GM21423 (cell line): ENCODE measurements around the gene RAB1B.
"Not testable (repeated sequence)": the region's sequence is repeated elsewhere in the genome, so short reads cannot be mapped to it uniquely, and the experiment has no call there.

Experiments used
- ATAC-seq: cut with Tn5 transposase; IDR thresholded peaks from one replicate; pipeline ENCODE4 v1.9.1; 2021; ENCODE audit warnings: mild to moderate bottlenecking, moderate library complexity; ENCODE audit not compliant: unreplicated experiment

The RAB1B gene

GRCh38 chr11:66266378-66267038 lies 1.9 kb upstream of the RAB1B start:
- ATAC-seq, result no peak

DNA sequence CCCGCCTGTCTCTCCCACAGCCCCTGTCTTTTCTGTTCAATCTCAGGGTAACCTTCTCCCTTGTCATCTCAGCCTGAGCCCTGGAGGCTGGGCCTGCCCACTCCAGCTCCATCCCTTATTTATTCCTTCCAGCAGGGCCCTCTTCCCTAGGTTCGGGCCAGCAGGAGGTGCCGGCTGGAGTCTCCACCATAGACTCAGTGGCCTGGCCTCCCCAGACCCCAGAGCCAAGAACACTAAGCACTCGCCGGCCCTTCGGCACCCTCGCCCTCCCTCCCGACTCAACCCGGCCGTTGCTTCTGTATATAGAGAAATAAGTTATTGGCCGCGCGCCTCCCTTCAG lies 1.4 kb upstream of the RAB1B start:
- no peak for ATAC-seq

DNA sequence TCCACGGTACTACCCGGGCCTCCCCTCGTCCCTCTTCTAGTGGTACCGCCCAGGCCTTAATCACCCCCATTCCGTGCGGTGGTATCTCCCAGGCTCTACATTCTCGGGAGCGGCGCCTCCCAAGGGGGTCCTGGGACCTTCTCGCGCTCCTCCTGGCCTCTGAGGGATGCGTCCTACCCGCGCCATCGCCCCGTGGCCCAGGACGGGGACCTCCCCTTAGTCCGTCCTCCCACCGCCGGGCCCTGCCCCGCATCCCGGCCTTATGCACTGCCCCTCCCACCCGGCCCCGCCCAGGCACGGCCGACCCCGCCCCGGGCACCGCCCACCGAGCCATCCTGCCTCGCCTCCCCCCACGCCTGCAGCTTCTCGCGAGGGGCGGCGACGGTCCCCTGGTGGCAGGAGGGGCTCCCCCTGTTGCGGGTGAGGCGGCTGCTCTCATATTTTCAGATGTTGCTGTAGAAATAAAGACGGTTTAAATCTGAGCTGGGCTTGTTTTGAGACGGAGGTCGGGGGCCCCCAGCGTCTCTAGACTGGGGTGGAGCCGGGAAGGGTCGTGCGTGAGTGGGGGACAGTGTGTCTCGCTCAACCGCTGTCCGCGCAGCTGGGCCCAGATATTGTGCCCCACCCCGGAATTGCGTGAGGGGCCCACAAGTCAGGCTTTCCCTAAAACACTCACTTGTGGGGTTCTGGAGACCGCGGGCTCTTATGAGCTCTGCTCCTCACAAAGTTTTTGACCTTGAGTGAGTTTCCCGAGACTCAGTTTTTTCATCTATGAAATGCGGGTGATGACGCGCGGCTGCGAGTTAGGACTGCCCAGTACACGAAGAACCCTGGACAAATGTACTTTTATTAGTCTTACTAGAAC lies 828 bp upstream of the RAB1B start:
- ATAC-seq, result peak; percentile 43

GRCh38 chr11:66268952-66269905 lies 790 bp downstream of the RAB1B start:
- ATAC-seq, result no peak

DNA sequence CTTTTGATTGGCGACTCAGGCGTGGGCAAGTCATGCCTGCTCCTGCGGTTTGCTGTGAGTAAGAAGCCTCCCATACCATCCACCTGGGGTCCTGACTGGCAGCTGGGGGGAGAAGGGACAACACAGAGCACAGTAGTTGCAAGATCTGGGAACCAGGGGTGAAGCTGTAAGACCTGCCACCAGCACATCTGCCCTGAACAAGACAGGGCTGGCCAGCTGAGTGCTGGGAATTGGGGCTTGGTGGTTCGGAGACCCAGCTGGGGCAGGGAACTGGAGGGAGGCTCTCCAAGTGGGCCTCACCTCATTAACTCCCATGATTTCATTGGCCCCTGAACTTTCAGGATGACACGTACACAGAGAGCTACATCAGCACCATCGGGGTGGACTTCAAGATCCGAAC lies 3.4 kb downstream of the RAB1B start:
- ATAC-seq, result no peak

GRCh38 chr11:66272596-66272995 lies 4.2 kb downstream of the RAB1B start:
- ATAC-seq, result no peak

GRCh38 chr11:66274219-66274618 lies 5.8 kb downstream of the RAB1B start:
- ATAC-seq, result no peak

- no peak for ATAC-seq
Observed at GRCh38 chr11:66275396-66275795, 7.0 kb downstream of the RAB1B start.

- no peak for ATAC-seq
Observed at GRCh38 chr11:66275984-66276612, 7.7 kb downstream of the RAB1B start.

DNA sequence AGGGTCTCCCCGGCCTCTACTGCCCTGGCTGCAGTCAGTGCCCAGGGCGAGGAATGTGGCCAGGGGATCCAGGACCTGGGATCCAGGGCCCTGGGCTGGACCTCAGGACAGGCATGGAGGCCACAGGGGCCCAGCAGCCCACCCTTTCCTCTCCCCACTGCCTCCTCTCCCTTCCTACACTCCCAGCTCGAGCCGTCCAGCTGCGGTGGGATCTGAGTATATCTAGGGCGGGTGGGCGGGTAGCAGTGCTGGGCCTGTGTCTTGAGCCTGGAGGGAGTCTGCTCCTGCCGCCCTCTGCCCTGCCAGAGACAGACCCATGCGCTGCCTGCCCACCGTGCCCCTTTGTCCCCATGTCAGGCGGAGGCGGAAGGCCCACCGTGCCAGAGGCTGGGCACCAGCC lies 8.2 kb downstream of the RAB1B start:
- not testable (repeated sequence) for ATAC-seq

- ATAC-seq, result not testable (repeated sequence)
Observed at GRCh38 chr11:66277064-66277463, 8.6 kb downstream of the RAB1B start.

GRCh38 chr11:66277471-66278362 lies 9.3 kb downstream of the RAB1B start, which contains the start of gene CNIH2:
CNIH2 (plus strand) TSS chr11:66278175; CDS start chr11:66278457, 282 bp downstream.
- ATAC-seq, result no peak

DNA sequence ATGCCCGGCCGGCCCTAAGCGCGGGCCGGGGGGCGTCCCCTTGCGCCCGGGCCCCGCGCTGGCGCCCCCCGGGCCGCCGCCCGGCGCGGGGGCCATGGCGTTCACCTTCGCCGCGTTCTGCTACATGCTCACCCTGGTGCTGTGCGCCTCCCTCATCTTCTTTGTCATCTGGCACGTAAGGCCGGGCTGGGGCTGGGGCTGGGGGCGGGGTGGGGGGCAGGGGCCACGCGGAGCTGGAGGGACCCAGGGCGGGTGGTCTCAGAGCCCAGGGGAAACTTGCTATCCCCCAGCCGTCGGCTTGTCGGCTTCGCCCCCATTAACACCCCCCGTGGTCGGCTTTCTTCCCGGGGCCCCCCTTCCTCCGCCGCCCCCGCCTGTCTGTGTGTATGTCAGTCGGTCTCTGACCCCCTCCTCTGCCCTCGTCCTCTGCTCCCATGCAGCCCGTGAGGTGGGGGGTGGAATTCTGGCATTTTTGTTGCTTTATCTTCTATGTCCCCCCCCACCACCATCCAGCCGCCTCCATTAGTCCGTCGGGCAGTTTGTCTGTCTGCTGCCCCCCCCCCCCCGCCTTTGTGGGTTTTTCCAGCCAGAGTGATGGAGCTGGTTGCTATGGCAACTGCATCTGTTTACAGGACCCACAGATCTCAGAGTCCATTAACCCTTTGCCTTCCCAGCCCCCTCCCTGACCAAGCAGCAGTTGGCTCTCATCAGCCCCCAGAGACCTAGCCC lies 10.1 kb downstream of the RAB1B start:
- ATAC-seq, result no peak

DNA sequence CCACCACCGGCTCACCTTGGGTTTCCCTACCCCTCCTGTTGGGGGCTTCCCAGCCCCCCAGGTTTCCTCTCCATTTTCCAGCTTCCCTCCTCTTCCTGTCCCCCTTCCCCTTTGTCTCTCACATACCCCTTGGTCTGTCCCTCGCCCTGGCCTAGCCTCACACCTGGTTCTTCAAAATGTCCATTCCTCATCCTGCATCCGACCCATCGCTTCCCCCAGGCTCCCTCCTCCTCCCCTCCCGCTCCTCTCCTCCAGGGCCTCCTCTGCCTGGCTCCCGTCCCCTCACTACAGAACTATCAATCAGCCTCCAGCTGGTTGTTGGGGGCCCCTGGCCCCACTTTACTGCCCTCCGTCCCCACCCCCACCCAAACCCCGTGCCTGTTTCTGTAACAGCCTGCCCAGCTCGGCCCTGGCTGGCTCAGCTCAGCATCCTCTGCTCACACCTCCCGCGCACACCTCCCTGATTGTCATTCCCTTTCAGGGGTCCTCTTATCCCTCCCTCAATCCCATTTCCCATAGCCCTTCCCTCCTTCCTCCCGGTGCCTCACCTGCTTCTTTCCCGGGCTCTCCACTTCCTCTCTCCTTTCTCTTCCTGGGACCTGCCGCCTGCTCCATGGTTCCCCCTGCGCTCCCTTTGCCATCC lies 10.8 kb downstream of the RAB1B start:
- ATAC-seq, result no peak

DNA sequence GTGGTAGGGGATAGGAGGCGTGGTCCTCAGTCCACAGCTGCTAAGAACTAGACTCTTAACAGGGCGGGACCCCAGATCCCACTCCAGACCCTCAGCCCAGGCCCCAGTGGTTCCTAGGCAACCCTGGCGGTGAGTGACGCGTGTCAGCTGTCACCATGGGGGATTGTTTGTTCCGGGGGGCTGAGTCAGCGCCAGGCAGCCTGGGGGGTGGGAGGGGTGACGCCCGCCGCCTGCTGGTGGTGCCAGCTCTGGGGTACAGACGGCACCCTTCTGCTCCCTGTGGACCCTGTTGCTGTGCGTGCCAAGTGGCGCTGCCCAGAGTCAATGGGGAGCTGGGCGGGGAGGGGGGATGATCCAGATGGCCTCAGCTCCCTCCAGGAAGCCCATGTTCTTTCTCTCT lies 12.0 kb downstream of the RAB1B start:
- no peak for ATAC-seq

DNA sequence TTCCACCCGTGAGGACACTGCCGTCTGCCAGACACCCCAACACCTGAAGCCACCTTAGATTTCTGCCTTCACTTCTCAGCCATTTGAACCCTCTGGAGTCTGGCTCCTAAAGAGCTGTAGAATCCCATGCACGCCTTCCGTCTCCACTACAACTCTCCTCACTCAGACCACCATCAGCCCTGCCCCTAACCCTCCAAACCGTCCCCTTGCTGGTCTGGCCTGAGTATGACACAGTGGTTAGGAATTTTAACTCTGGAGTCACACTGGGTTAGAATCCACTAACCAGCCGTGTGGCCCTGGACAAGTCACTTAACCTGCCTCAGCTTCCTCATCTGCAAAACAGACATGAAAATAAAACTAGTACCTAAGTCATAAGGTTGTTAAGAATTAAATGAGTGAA lies 12.6 kb downstream of the RAB1B start:
- ATAC-seq, result no peak

- no peak for ATAC-seq
Observed at GRCh38 chr11:66281776-66282467, 13.5 kb downstream of the RAB1B start.
